ENCODE results near the gene KCNF1.

Gene KCNF1

GRCh38 chr2:10911291-10912075 is at the start of gene KCNF1:
KCNF1 (plus strand) TSS chr2:10911934; CDS start chr2:10912427, 493 bp downstream.
- DNase-seq: peak; percentile 23

DNA sequence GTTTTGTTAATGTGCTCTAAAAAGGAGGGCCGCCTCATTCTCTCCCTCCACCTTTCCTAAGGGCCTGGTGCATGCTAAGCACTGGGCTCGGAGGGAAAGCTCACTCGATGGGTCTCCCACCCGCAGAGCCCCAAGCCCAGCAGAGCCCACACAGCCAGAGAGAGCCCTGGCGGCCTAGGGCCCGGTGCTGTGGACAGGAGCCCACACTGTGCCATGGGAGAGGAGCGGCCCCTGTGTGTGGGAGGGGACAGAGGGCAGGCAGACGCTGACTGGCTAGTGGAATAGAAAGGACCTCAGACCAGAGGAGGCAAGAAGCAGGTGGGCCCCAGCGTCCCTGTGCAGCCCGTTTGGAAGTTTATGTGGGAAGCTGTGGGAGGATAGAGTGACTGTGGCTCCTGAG is 49.4 kb upstream of the KCNF1 start:
- DNase-seq: no peak

GRCh38 chr2:10863047-10863446 is 48.7 kb upstream of the KCNF1 start:
- DNase-seq: no peak

GRCh38 chr2:10863837-10864236 is 47.9 kb upstream of the KCNF1 start:
- no peak for DNase-seq

GRCh38 chr2:10864251-10864650 is 47.5 kb upstream of the KCNF1 start:
- DNase-seq: no peak

- DNase-seq: no peak
Measured at GRCh38 chr2:10864861-10865636, 46.7 kb upstream of the KCNF1 start.

DNA sequence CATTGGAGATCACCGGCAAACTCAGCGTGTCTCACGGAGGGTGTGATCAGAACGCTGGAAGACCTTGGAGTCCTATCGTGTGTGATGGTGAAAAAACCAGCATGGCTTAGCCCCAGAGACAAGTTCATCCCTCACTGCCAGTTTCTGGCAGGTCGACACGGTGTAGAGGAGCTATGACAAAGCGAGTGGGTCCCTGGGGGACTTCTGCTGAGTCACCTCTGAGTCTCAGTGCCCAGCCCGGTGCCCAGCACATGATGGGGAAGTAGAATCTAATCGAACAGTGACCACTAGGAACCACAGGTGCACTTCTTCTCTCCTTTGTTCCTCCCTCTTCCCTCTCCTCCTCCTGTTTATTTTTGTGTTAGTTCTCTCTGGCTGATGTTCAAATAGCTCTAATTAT is 45.9 kb upstream of the KCNF1 start:
- no peak for DNase-seq

DNA sequence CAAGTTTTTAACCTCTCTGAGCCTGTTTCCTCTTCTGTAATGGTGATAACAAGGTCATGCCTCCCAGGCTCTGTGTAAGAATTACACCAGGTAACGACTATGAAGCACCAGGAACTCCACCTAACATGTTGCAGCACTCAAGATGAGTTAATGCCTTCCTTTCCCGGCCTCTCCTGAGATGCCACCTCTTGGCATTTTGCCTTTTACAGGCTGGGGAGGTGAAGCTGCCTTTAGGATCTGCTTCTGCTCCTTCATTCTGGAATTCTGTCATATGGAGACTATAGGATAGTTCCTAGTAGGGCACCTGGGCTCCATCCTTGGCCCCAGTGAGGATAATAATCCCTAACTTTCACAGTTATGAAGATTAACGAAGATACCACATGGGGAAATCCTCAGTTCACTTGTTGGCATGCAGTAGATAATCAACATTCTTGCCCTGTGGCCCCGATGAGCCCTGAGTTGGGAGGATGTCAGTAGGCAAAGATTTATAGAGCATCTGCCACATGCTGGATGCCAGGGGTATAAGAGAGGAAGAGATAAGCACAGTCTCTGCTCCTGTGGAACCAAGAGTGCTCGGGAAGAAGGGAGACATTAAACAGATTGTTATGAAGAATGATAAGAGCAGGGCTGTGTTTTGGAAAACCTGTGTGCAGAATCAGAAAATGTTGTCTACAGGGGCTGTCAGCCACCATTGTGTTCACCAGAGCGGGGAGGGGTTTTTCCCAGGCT is 43.9 kb upstream of the KCNF1 start:
- DNase-seq: no peak

- DNase-seq: no peak
Measured at GRCh38 chr2:10868465-10869314, 43.0 kb upstream of the KCNF1 start.

GRCh38 chr2:10871978-10872377 is 39.8 kb upstream of the KCNF1 start:
- DNase-seq: no peak

GRCh38 chr2:10873171-10873570 is 38.6 kb upstream of the KCNF1 start:
- no peak for DNase-seq

DNA sequence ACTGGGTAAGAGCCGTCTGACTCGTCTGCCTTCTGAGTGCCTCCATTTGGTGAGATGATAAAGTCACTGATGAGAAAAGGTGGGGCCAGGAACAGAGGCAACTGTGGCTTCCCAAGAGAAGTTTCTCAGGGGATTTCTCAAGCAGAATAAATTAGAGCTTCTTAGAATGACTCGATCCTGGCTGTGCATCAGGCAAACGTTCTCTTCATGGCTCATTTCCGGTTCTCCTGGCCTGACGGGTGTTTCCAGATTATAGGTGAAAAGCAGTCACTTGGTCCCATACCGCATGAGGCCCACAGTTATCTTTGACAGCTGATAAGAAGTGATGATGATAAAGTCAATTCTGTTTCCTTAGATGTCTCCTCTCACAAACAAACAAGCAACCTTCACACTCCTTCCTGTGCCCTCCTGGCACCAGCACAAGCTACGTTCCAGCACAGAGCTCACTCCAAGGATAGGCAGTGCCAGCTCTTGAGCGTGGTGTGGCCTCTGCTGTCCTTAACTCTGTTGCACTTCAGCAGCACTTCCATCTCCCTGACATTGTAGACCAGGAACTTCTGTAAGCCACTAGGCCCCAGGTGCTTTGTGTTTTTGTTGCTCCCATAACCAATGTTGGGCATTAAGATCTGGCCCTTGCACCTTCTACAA is 37.8 kb upstream of the KCNF1 start:
- DNase-seq: no peak

DNA sequence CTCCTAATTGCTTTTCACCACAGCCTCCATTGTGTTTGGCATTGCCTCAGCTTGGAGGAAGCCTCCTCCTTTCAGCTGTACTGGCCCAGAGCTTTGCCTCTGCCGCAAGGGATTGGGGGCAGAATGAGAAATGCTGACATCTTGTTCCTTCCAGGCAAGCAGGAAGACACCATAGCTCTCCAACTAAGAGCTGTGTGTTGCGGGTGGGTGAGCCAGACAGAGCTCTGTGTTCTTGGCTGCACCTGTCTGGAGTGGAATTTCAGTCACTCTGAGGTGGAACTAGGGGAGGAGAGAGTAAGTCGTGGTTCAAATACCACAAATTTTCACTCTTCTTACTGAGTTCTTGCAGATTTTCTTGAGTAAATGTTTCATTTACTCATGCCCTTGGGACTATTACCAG is 36.6 kb upstream of the KCNF1 start:
- no peak for DNase-seq

GRCh38 chr2:10876394-10876793 is 35.3 kb upstream of the KCNF1 start:
- no peak for DNase-seq

GRCh38 chr2:10876963-10877362 is 34.8 kb upstream of the KCNF1 start:
- no peak for DNase-seq

- no peak for DNase-seq
Measured at GRCh38 chr2:10877651-10878111, 34.1 kb upstream of the KCNF1 start.

GRCh38 chr2:10878268-10878915 is 33.3 kb upstream of the KCNF1 start:
- no peak for DNase-seq

GRCh38 chr2:10879159-10879558 is 32.6 kb upstream of the KCNF1 start:
- DNase-seq: no peak

- DNase-seq: no peak
Measured at GRCh38 chr2:10879624-10880585, 31.8 kb upstream of the KCNF1 start.

All from activated CD4-positive, CD25-positive, alpha-beta regulatory T cell treated with anti-CD3 and anti-CD28 coated beads, Interleukin-2, amount 50 U/mL, for 72 hours (primary cell).